Measurements from ENCODE around the gene ABHD11.
A peak's percentile ranks its signal among the peaks of the same experiment; 100 is the strongest.
"Not testable (repeated sequence)": the region's sequence is repeated elsewhere in the genome, so short reads cannot be mapped to it uniquely, and the experiment has no call there.

ABHD11 gene, protein sequence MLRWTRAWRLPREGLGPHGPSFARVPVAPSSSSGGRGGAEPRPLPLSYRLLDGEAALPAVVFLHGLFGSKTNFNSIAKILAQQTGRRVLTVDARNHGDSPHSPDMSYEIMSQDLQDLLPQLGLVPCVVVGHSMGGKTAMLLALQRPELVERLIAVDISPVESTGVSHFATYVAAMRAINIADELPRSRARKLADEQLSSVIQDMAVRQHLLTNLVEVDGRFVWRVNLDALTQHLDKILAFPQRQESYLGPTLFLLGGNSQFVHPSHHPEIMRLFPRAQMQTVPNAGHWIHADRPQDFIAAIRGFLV

DNA sequence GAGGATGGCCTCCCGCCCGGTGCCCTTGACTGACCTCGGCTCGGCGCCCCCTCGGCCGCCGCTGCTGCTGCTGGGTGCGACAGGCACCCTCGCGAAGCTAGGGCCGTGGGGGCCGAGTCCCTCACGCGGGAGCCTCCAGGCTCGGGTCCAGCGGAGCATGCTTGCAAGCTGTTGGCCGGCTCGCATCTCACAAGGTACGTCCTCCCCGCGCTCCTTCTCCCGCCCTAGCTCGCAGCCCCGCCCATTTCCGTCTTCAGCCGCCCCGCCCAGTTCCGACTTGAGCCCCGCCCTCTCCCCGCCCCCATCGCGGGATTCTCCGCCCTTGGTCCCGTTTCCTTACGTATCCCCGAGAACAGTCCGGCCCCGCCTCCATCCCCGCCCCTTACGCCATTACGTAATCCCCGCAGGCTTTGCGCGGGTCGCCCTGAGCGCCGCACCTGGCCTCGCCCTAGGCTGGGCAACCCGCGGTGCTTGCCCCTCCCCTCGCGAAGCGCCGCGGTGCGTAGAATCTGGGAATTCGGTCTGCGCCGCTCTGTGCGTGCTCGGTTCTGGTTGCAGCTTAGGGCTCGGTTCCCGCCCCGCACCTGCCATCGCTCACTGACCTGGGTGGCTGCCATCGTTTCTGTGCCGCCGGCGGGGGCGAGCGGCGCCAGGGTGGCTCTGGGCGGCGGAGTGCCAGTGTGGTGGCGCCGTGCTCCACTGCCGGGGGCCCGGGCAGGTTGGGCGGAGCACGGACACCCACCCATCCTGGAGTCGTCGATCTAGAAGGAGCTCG lies at the start of gene ABHD11:
Gene ABHD11 (minus strand): TSS at position 191 of the 775 bp plus-strand sequence. CDS start 32 bp downstream, at position 159.
- DNase-seq = peak; percentile 89

DNA sequence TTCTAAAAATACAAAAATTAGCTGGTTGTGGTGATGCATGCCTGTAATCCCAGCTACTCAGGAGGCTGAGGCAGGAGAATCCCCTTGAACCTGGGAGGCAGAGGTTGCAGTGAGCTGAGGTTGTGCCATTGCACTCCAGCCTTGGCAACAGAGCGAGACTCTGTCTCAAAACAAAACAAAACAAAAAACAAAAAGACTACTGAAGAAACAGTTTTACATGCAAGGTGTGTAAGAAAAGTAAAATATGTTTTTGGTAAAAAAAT lies 49.1 kb upstream of the ABHD11 start:
- not testable (repeated sequence) for DNase-seq

DNA sequence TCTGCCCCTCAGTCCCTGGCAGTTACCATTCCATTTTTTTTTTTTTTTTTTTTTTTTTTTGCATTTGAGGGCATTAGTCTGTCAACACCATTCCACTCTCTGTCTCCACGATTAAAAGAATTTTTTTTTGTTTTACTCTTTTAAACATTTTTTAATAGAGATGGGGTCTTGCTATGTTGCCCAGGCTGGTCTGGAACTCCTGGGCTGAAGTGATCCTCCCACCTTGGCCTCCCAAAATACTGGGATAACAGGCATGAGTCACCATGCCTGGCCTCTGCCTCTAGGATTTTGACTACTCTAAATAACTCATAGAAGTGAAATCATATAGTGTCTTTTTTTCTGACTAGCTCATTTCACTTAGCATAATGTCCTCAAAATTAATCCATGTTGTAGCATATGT lies 48.0 kb upstream of the ABHD11 start:
- DNase-seq = no peak

DNA sequence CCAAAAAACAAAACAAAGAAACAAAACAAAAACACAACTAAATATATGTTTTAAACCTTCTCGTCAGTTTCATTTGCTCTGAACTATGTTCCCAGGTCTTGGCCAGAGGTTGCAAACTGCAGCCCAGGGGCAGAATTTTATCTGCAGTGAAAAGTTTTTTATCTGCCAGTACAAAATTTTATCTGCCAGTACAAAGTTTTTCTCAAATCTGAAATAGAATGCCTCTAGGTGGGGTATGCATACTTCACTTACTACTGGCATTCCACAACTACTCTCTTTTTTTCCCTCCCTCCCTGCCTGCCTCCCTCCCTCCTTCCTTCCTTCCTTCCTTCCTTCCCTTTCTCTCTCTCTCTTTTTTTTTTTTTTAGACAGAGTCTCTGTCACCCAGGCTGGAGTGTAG lies 40.9 kb upstream of the ABHD11 start:
- DNase-seq = peak; percentile 10

DNA sequence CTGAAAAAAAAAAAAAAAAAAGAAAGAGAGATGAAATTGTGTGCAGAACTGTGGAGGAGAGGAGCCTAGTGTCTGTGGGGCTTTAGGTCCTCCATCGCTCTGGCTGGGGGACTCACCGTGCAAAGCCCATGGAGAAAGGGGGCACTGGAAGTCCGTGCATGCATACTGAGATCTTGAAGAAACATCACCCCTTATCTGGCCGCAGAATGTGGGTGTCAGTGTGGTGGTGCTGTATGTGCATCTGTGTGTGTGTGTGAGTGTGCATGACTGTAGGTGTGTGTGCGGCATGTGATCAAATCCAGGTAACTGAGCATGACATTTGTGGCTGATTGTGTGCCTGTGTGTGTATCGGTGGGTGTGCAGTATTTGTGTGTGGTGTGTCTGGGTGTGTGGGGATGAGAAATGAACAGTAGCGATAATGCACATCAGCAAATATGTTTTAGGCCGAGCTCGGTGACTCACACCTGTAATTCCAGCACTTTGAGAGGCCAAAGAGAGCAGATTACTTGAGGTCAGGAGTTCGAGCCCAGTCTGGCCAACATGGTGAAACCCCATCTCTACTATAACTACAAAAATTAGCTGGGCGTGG lies 40.3 kb upstream of the ABHD11 start:
- DNase-seq = no peak

DNA sequence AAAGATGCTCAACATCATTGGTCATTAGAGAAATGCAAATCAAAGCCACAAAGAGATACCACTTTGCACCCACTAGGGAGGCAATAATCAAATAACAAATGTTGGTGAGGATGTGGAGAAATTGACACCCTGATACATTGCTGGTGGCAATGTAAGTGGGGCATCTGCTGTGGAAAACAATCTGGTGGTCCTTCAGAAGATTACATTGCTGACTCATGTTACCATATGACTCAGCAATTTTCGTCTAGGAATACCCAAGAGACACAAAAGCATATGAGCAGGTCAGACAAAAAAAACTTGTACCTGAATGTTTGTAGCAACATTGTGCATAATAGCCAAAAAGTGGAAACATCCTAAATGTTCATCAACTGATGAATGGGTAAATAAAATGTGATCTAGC lies 36.3 kb upstream of the ABHD11 start:
- no peak for DNase-seq

DNA sequence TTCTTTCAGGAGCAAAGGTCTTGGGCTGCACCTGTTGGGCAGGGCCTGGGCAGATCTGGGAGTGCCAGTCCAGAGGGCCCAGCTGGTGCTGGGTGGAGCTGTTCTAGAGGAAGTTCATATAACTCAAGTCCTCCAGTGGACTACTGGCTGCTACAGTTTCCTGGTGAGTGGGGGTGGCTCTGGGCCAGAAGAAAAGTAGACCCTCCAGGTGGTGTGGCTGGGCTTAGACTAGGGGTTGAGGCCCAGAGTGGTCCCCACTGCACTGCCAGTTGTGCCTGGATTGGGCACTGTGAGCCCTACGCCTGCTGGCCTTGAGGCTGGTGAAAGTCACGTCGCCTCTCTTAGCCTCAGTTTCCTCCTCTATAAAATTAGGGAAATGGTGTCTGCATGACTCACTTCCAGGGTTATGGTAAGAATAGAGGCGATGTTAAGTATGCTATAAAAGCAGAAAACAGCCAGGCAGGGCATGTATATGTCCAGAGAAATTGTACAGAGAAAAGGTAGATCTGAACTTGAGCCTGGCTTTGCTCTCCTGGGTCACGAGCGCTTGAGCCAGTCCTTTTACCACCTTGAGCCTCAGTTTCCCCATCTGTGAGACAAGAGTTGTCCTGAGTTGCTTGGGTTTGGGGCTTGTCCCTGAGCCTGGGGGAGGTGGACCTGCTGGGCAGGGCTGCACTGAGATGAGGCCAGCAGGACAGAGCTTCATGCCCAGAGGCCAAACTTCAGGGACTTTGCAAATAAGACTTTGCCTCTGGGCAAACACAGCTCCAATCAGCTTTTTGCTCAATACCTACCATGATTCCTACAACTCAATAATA lies 35.3 kb upstream of the ABHD11 start:
- no peak for DNase-seq

DNA sequence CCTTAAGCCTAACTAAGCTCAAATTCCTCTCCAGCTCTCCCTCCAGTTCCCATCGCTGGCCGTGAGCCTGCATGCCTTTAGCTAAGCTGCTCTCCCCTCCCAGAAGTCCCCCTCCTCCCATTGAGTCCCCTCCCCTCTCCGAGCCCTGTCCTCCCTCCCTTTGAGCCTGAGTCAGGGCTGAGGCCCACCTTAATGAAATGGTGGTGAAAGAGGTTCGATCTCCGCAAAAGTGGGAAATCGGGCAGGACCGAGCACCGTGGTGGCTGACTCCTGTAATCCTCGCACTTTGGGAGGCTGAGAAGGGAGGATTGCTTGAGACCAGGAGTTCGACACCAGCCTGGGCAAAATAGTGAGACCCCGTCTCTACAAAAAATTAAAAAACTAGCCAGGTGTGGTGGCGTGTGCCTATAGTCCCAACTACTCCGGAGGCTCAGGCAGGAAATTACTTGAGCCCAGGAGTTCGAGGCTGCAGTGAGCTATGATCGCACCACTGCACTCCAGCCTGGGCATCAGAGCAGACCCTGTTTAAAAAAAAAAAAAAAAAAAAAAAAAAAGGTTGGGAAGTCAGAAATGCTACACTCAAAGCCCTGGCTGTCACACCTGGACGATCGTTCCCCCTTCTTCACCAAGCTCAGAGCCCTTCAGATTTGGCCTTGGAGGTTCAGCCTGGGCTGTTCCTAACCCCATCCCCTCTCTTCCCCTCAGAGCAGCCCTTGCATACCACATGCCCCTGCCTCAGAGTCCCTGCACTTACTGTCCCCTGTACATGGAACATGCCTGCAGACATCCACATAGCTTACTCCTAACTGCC lies 32.5 kb upstream of the ABHD11 start:
- no peak for DNase-seq

DNA sequence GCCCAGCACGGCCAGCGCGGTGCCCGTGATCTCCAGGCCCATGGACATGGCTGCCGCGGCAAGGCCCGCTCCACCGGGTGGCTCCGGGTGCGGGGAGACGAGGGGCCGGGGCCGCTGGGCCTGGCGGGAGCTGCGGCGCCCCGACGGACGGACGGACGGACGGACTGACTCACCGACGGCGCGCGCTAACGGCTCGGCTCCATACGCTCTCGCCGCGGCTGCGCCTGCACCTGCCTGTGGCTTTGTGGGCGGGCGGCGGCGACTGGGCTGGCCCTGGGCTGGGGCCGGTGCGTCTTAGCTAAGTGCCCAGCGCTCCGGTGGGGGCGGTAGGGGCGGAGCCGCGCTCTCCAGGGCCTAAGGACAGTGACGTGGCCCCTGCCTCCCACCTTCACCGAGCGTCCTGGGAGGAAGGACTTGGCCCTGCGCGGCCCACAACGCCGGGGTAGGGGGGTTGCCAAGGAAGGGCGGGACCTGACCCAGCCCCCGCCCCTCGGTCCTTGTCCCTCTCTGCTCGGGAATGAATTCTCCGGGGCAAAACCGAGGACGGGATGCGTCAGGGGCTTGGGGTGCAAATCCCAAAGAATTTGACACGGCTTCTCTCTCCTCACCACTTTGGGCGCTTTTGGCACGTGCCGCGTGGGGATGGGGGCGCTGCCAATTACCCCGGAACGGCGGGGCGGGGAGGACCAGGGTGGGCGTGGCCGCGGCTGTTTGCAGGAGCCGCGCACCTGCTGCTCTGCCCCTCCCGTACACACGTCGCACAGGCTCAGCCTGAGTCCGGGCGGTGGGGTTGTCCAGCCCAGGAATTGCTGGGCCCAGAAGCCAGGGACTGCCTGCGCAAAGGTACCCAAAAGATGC lies 31.6 kb upstream of the ABHD11 start, which contains the start of gene CLDN3:
Gene CLDN3 (minus strand): TSS at position 269 of the 858 bp plus-strand sequence. CDS start 221 bp downstream, at position 48.
- peak; percentile 21 for DNase-seq

DNA sequence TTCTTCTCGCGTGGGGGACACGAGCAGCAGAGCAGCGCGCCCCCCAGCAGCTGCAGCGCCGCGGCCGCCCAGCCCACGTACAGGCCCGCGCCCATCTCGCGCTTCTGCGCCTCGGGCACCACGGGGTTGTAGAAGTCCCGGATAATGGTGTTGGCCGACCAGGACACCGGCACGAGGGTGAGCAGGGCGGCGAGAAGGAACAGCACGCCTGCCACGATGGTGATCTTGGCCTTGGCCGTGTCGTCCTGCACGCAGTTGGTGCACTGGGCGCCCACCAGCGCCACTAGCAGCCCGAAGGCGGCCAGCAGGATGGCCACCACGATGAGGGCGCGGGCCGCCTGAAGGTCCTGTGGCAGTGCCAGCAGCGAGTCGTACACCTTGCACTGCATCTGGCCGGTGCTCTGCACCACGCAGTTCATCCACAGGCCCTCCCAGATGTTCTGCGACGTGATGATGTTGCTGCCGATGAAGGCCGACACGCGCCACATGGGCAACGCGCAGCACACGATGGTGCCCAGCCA lies 30.9 kb upstream of the ABHD11 start:
- DNase-seq = no peak

DNA sequence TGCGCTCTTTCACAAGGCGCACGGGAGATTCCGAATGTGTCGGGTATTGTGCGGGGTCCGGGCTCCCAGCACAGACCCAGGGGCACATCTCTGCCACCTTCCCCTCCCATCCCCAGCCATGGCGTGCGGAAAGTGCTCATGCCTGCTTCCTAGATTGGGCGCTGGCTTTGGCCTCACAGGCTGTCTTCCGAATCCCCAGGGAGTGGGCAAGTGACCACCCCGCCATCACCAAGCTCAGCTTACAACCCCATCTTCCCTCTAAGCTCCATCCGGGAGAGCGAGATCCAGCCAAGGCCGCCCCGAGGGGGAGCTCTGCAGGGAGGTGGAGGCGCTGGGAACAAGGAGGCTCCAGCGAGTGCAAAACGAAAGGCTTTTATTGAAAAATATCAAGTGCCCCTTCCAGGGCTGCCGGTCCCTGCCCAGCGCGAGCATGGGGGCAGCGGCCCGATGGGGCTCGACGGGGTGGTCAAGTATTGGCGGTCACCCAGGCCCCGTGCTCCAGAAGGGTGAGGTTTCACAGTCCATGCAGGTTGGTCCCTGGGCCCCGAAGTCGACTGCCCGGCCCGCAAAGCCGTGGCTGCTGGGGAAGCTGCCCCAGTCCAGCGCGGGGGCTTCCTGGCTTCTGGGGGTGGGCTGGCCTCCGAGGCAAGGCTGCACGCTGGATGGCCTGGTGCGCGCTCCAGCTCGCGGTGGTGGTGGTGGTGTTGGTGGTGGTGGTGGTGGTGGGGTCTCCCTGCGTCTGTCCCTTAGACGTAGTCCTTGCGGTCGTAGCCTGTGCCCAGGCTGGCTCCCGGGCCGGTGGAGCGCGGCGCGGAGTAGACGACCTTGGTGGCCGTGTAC lies 30.3 kb upstream of the ABHD11 start:
- DNase-seq = no peak

DNA sequence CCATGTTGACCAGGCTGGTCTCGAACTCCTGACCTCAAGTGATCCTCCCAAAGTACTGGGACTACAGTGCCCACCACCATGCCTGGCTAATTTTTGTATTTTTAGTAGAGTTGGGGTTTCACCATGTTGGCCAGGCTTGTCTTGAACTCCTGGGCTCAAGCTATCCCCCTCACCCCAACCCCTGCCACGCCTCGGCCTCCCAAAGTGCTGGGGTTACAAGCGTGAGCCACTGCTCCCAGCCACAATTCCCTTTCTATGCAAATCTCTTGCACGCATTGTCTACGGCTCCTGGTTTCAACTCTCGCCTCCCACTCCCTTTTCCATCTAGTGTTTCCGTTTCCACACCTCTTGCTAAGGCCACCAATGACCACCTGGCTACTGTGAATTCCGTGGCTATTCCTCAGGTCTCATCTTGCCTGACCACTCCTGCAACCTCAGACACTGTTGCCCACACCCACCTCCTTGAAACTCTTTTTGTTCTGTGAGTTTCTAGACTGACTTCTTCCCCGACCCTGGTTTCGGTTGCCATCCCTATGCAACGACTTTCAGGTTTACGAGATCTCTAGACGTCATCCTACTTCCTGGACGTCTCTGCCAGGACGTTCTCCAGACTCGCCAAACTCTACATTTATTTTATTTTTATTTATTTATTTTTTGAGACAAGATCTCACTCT lies 28.1 kb upstream of the ABHD11 start:
- DNase-seq = no peak

DNA sequence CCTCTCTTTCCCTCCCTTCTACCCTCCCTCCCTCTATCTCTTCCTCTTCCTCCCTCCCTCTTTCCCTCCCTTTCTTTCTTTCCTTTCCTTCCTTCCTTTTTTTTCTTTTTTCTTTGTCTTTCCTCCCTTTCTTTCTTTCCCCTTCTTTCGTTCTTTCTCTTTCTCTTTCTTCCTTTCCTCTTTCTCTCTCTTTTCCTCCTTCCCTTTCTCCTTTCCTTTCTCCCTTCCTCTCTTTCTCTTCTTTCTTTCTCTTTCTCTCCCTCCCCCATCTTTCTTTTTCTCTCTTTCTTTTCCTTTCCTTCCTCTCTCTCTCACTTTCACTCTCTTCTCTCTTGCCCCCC lies 24.0 kb upstream of the ABHD11 start:
- no peak for DNase-seq

DNA sequence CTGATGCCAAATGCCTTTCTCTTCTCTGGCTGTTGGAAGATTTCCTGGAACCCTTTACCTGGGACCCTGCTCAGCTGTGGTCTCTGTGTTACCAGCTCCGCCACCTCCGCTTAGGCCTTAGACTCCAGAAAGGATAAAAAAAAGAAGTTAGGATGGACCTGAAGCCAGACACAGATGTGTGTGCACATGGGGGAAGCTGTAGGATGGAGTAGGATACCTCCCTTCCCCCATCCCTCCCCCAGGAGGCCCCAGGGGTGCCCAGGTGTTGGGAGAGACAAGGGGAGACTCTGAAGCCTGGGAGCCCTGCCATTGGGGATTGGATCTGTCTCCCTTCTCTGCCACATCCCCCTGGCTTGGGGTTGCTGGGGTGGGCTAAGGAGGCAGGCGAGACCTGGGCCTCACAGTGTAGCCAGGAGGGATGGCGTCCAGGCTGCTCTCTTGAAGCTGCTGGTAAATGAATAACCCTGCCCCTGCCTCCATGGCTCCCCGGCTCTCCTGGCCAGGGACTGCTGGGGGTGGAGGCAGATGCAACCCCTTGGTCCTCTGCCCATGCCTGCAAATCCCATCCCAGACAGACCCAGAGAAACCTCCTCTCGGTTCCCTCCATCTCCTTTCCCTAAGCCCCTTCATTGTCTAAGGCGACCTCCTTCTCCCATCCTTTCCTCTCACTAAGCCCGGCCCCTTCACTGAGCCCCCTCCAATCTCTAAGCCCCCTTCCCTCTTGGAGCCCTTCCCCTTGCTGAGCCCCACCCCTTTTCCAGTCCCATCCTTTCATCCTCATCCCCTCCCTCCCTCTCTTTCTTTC lies 23.5 kb upstream of the ABHD11 start:
- no peak for DNase-seq

DNA sequence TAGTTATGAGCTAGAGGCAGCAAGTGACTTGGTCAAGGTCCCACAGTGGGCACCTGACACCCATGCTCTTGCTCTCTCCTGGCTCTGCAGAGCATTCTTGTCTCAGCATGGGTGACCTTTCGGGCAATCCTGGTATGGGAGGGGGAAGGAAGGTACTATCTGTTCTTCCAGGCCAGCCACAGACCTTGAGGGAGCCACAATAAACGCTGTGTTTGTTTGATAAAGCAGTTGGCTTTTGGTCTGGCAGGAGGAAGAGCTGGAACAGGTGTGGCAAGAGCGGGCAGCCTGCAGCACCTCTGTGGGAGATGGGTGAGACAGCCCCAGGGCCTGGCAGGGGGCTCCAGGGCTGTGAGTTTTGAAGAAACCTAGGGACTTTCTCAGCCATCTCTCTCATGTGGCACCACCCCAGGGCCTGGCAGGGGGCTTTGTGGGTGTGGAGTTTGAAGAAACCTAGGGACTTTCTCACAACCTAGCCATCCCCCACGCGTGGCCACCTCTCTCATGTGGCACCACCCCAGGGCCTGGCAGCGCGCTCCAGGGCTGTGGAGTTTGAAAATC lies 20.1 kb upstream of the ABHD11 start:
- DNase-seq = no peak

DNA sequence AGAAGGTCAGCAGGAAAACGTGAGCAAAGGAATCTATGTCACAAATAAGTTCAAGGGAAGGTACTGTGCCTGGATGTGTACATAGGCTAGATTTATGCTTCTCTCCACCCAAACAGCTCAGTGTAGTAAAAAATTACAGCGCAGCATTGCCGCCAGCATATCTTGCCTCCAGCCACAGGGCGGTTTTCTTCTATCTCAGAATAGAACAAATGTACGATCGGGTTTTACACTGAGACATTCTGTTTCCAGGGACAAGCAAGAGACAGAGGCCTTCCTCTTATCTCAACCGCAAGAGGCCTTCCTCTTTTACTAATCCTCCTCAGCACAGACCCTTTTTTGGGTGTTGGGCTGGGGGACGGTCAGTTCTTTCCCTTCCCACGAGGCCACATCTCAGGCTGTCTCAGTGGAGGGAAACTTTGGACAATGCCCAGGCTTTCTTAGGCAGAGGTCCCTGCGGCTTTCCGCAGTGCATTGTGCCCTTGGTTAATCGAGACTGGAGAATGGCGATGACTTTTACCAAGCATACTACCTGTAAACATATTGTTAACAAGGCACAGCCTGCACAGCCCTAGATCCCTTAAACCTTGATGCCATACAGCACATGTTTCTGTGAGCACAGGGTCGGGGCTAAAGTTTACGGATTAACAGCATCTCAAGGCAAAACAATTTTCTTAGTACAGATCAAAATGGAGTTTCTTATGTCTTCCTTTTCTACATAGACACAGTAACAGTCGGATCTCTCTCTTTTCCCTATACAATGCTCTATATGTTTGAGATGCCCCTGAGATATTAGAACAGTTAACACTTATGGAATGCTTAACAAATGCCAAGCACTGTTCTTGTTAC lies 11.6 kb upstream of the ABHD11 start:
- DNase-seq = no peak

DNA sequence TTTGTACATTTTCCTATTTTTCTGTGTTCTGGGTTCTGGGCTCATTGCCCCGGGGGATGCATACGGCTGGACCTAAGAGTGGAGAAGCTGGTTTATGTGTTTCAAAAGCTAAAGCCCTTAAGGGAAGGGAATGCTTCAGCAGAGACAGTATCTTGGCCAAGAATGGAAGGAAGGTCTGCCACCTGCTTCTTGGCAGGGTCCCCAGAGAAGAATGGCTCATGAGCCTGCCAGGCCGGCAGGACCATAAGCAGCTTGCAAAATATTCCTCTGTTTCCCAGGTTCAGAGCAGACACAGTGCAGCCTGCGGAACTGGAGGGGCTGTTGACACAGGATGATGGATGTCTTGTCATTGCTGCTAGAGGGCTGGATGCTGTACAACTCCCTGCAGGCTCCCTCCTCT lies 7.8 kb upstream of the ABHD11 start:
- DNase-seq = no peak
